IMR-90 (cell line): ENCODE data around the gene SELENOM.

Source experiments
- BHLHE40 ChIP-seq: fragments of 150-350 bp; IDR thresholded peaks from 2 replicates; pipeline ENCODE4 v1.6.1; 2016; ENCODE audit warnings: mild to moderate bottlenecking, low read depth, low read length
- FOS ChIP-seq: fragments of 150-350 bp; IDR thresholded peaks from 2 replicates; pipeline ENCODE4 v1.6.1; 2016; ENCODE audit warnings: low read depth, low read length
- MAZ ChIP-seq: IDR thresholded peaks from 2 replicates; pipeline ENCODE4 v1.6.1; 2012; ENCODE audit warnings: low read depth, mild to moderate bottlenecking, low read length, improper control_type of control experiment, moderate library complexity, borderline replicate concordance
- MXI1 ChIP-seq: IDR thresholded peaks from 2 replicates; pipeline ENCODE4 v1.6.1; 2012; ENCODE audit warnings: low read depth, mild to moderate bottlenecking, low read length, moderate library complexity, borderline replicate concordance
- POLR2A ChIP-seq: IDR thresholded peaks from 2 replicates; pipeline ENCODE4 v1.6.1; 2012; ENCODE audit warnings: mild to moderate bottlenecking, low read depth, low read length
- RFX5 ChIP-seq: IDR thresholded peaks from 2 replicates; pipeline ENCODE4 v1.8.0; 2012; ENCODE audit warnings: low read depth, mild to moderate bottlenecking, low read length, moderate library complexity
- SMC3 ChIP-seq: fragments of 150-350 bp; IDR thresholded peaks from 2 replicates; pipeline ENCODE4 v1.6.1; 2016; ENCODE audit warnings: low read depth, mild to moderate bottlenecking, antibody characterized with exemption, low read length, moderate library complexity
- TF ChIP-seq, protein P1 (sequence below): conservative IDR thresholded peaks from 2 replicates; pipeline ENCODE4 v1.5.1; 2012; ENCODE audit warnings: mild to moderate bottlenecking, low read depth, low read length, improper control_type of control experiment
- TF ChIP-seq, protein P2 (sequence below): fragments of 150-350 bp; IDR thresholded peaks from 2 replicates; pipeline ENCODE4 v1.6.1; 2017; ENCODE audit warnings: mild to moderate bottlenecking, antibody characterized with exemption, low read length, low read depth
- TF ChIP-seq, protein P3 (sequence below): fragments of 150-350 bp; IDR thresholded peaks from 2 replicates; pipeline ENCODE4 v1.6.1; 2016; ENCODE audit warnings: low read depth, mild to moderate bottlenecking, low read length, moderate library complexity, borderline replicate concordance

DNA sequence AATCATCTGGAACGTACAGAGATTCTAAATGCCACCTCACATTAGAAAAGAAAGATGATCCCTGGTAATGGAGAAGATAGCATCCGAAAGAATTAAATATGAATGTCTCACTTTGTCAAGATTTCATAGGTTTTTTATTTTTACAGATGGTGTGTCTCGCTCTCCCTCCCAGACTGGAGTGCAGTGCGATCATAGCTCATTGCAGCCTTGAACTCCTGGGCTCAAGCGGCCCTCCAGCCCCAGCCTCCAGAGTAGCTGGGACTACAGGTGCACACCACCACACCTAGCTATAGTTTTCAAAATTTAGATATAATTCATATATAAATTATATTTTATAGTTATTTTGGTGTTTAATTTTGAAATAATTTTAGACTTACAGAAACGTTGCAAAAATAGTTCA is 43.0 kb downstream of the SELENOM start:
- TF ChIP-seq BHLHE40 (no peak), MAZ (no peak), SMC3 (no peak), FOS (no peak), MXI1 (no peak), POLR2A (no peak), RFX5 (no peak)
- TF ChIP-seq, protein P1, sequence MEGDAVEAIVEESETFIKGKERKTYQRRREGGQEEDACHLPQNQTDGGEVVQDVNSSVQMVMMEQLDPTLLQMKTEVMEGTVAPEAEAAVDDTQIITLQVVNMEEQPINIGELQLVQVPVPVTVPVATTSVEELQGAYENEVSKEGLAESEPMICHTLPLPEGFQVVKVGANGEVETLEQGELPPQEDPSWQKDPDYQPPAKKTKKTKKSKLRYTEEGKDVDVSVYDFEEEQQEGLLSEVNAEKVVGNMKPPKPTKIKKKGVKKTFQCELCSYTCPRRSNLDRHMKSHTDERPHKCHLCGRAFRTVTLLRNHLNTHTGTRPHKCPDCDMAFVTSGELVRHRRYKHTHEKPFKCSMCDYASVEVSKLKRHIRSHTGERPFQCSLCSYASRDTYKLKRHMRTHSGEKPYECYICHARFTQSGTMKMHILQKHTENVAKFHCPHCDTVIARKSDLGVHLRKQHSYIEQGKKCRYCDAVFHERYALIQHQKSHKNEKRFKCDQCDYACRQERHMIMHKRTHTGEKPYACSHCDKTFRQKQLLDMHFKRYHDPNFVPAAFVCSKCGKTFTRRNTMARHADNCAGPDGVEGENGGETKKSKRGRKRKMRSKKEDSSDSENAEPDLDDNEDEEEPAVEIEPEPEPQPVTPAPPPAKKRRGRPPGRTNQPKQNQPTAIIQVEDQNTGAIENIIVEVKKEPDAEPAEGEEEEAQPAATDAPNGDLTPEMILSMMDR = no peak
- TF ChIP-seq, protein P2, sequence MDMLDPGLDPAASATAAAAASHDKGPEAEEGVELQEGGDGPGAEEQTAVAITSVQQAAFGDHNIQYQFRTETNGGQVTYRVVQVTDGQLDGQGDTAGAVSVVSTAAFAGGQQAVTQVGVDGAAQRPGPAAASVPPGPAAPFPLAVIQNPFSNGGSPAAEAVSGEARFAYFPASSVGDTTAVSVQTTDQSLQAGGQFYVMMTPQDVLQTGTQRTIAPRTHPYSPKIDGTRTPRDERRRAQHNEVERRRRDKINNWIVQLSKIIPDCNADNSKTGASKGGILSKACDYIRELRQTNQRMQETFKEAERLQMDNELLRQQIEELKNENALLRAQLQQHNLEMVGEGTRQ = no peak
- TF ChIP-seq, protein P3, sequence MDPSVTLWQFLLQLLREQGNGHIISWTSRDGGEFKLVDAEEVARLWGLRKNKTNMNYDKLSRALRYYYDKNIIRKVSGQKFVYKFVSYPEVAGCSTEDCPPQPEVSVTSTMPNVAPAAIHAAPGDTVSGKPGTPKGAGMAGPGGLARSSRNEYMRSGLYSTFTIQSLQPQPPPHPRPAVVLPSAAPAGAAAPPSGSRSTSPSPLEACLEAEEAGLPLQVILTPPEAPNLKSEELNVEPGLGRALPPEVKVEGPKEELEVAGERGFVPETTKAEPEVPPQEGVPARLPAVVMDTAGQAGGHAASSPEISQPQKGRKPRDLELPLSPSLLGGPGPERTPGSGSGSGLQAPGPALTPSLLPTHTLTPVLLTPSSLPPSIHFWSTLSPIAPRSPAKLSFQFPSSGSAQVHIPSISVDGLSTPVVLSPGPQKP = no peak
